Breast epithelium (tissue), 4 donors: ENCODE results near the gene DRD2. TPM values are rescaled to one million over a fixed set of nuclear protein-coding genes. Genes with fewer than 3 reads are reported as not detected.

Experiments
- DNase-seq, 2 donors: peaks; one replicate each; pipeline ENCODE4 v3.0.0-alpha.2; 2019; ENCODE audit warnings: low spot score in 2 of 2
- H3K27ac ChIP-seq, 2 donors: fragments of 200-600 bp; sonication (generic) in 1 of 2; one replicate each; pipeline ENCODE4 v1.5.1; 2016 to 2019; ENCODE audit warnings: mild to moderate bottlenecking in 1 of 2
- H3K27me3 ChIP-seq, 2 donors: fragments of 200-600 bp; sonication (generic) in 1 of 2; one replicate each; pipeline versions ENCODE4 v1.5.1 to v1.6.0; 2017 to 2019; ENCODE audit warnings: control low read depth in 1 of 2, mild to moderate bottlenecking in 1 of 2
- H3K36me3 ChIP-seq: fragments of 200-600 bp; one replicate; pipeline ENCODE4 v1.5.1; 2019
- H3K4me1 ChIP-seq, 2 donors: fragments of 200-600 bp; sonication (generic); one replicate each; pipeline ENCODE4 v1.5.1; 2016 to 2019; ENCODE audit warnings: control low read depth in 1 of 2
- H3K4me3 ChIP-seq, 3 donors: fragments of 200-600 bp; sonication (generic); 1 replicate in 2 of 3; 2 replicates in 1 of 3; pipeline ENCODE4 v1.5.1; 2016 to 2019; ENCODE audit warnings: mild to moderate bottlenecking in 3 of 3, moderate library complexity in 2 of 3
- H3K9me3 ChIP-seq, 2 donors: fragments of 200-600 bp; sonication (generic) in 1 of 2; one replicate each; pipeline ENCODE4 v1.5.1; 2016 to 2019; ENCODE audit warnings: control low read depth in 1 of 2
- POLR2A ChIP-seq: fragments of 450-650 bp; IDR thresholded peaks from one replicate; pipeline ENCODE4 v1.6.1; 2016; ENCODE audit warnings: antibody characterized with exemption, mild to moderate bottlenecking, moderate library complexity
- POLR2AphosphoS5 ChIP-seq, 3 donors: sonication (generic); formaldehyde crosslinking; IDR thresholded peaks; one replicate each; pipeline ENCODE4 v1.6.1; 2017; ENCODE audit warnings: antibody characterized with exemption in 3 of 3
- intact Hi-C: fragments of 100-400 bp; cut with DNase I; formaldehyde crosslinking; loops from one replicate; pipeline ENCODE4 v1.15.1; 2023; ENCODE audit warnings: low total_unique reads
- total RNA-seq, 3 donors: library from RNA; depleted of rRNA; stranded (reverse); fragments of >200 nt; gene quantifications; one replicate each; pipeline ENCODE4 v1.1.0, GENCODE V29; 2016
- TF ChIP-seq, protein P1 (sequence below), 3 donors: fragments of 450-650 bp; IDR thresholded peaks; one replicate each; pipeline ENCODE4 v1.5.1; 2016 to 2017; ENCODE audit warnings: antibody characterized with exemption in 3 of 3, mild to moderate bottlenecking in 3 of 3, moderate library complexity in 3 of 3

Gene DRD2
- total RNA-seq, 3 donors from 2014 or later = 0.16 to 8.5 (median 0.33) TPM

DNA sequence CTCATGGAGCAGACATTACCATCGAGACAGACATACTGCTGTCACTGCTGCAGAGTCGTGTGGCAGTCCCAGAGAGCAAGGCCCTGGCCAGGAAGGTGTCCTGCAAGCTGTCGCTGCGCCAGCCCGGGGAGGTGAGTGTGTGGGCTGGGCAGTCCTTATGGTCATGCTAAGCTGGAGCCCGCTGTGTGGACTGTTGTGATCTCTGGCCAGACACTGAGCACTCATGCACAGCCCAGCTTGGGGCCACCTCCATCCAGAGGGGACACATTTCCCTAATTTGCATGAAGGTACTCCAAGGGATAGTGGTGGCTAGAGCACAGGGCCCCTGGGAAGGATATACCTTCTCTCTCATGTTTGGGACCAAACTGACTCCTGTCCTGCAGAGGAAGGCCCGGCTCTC lies 78.0 kb downstream of the DRD2 start:
- H3K27ac ChIP-seq = no peak overlapping the region
- no peak for DNase-seq
- no peaks in the 10 kb centered on the region for H3K36me3 ChIP-seq
- no peak overlapping the region for H3K4me3 ChIP-seq
- no peak for TF ChIP-seq POLR2AphosphoS5 (IDR thresholded peaks at IDR 0.05)
- no peak for TF ChIP-seq POLR2A
- TF ChIP-seq, protein P1, sequence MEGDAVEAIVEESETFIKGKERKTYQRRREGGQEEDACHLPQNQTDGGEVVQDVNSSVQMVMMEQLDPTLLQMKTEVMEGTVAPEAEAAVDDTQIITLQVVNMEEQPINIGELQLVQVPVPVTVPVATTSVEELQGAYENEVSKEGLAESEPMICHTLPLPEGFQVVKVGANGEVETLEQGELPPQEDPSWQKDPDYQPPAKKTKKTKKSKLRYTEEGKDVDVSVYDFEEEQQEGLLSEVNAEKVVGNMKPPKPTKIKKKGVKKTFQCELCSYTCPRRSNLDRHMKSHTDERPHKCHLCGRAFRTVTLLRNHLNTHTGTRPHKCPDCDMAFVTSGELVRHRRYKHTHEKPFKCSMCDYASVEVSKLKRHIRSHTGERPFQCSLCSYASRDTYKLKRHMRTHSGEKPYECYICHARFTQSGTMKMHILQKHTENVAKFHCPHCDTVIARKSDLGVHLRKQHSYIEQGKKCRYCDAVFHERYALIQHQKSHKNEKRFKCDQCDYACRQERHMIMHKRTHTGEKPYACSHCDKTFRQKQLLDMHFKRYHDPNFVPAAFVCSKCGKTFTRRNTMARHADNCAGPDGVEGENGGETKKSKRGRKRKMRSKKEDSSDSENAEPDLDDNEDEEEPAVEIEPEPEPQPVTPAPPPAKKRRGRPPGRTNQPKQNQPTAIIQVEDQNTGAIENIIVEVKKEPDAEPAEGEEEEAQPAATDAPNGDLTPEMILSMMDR (IDR thresholded peaks at IDR 0.05) = no peak
- H3K27me3 ChIP-seq = no peaks in the 10 kb centered on the region
- H3K4me1 ChIP-seq = no peaks in the 10 kb centered on the region
- intact Hi-C loops = no loop called here
- H3K9me3 ChIP-seq = no peaks in the 10 kb centered on the region

DNA sequence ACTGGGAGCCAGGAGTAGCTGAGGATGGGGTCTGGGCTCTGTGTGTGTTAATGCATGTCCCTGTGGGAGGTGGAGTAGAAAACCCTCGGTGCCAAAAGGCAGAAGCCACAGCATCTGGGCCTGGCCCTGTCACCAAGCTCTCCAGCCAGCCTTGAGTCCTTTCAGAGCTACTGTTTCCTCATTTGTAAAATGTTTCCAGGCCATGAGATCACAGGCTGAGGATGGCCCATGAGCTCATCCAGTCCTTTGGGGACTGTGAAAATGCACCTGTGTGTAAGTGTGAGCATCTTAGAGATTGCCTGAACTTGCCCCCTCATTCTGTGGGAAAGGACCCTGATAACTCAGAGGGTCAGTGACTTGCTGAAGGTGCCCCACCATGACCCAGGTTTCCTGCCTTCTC lies 78.5 kb downstream of the DRD2 start:
- no peaks in the 10 kb centered on the region for H3K36me3 ChIP-seq
- no peaks in the 10 kb centered on the region for H3K27me3 ChIP-seq
- intact Hi-C loops = no loop called here
- no peak overlapping the region for H3K4me3 ChIP-seq
- H3K9me3 ChIP-seq = no peaks in the 10 kb centered on the region
- DNase-seq = no peak
- TF ChIP-seq POLR2AphosphoS5 (IDR thresholded peaks at IDR 0.05) (no peak), POLR2A (no peak)
- TF ChIP-seq, protein P1 (IDR thresholded peaks at IDR 0.05) = no peak
- no peaks in the 10 kb centered on the region for H3K4me1 ChIP-seq
- no peak overlapping the region for H3K27ac ChIP-seq

DNA sequence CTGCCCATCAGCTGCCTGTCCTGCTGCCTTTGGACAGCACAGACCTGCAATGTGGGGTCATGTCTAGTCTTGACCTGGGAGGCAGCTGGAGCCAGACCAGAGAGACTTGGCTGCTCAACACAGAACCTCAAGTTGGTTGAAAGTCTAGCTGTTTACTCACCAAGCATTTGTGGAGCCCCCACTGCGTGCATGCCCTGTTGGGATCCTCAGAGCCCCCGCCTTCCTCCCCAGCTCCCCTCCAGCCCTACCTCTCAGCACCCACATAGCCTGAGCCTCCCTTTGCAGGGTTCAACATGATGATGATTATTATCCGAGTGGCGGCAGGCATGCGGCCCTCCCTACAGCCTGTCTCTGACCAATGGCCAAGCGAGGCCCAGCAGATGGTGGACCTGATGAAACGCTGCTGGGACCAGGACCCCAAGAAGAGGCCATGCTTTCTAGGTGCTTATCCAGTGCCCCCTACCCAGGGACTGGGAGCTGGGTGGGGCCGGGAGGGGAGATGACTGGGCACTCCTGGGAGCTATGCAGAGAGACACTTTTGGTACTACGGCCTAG lies 79.3 kb downstream of the DRD2 start:
- Histone ChIP-seq H3K9me3 (no peaks in the 10 kb centered on the region), H3K36me3 (no peaks in the 10 kb centered on the region), H3K27ac (no peak overlapping the region), H3K4me3 (no peak overlapping the region), H3K4me1 (no peaks in the 10 kb centered on the region), H3K27me3 (no peaks in the 10 kb centered on the region)
- TF ChIP-seq POLR2A = no peak
- intact Hi-C loops = no loop called here
- DNase-seq = no peak

DNA sequence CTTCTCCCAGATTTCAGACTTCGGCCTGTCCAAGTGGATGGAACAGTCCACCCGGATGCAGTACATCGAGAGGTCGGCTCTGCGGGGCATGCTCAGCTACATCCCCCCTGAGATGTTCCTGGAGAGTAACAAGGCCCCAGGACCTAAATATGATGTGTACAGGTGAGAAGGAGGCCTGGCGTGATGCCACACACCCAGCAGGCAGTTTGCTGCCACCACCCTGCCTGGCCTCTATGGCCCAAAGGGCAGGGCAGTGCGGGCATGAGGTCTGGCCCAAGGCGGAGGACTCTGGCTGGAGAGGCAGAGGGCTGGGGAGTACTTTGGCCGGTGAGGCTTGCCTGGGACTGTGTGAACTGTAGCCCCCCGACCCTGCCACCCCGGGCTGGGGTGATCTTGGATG lies 80.3 kb downstream of the DRD2 start:
- intact Hi-C loops = no loop called here
- Histone ChIP-seq H3K9me3 (no peaks in the 10 kb centered on the region), H3K27me3 (no peaks in the 10 kb centered on the region), H3K27ac (no peak overlapping the region), H3K4me1 (no peaks in the 10 kb centered on the region), H3K36me3 (no peaks in the 10 kb centered on the region), H3K4me3 (no peak overlapping the region)
- TF ChIP-seq POLR2A (no peak), POLR2AphosphoS5 (IDR thresholded peaks at IDR 0.05) (no peak)
- TF ChIP-seq, protein P1 (IDR thresholded peaks at IDR 0.05) = no peak
- DNase-seq = no peak

DNA sequence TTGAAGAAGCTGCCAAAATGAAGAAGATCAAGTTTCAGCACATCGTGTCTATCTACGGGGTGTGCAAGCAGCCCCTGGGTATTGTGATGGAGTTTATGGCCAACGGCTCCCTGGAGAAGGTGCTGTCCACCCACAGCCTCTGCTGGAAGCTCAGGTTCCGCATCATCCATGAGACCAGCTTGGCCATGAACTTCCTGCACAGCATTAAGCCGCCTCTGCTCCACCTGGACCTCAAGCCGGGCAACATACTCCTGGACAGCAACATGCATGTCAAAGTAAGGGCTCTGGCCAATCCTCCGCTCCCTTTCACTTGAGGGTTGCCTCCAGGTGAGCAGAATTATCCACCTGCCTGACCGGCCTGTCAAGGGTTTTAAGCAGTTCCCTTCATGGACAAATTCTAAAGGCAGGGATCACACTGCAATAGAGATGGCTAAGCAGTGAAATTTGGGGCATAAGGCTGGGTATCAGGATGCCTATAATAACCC lies 81.7 kb downstream of the DRD2 start:
- Histone ChIP-seq H3K9me3 (no peaks in the 10 kb centered on the region), H3K36me3 (no peaks in the 10 kb centered on the region), H3K27ac (no peak overlapping the region), H3K27me3 (peaks cover 0 to 2% of the 10 kb centered on the region in 2 donors), H3K4me1 (no peaks in the 10 kb centered on the region), H3K4me3 (no peak overlapping the region)
- intact Hi-C loops = no loop called here
- DNase-seq = no peak
- TF ChIP-seq POLR2A (no peak), POLR2AphosphoS5 (IDR thresholded peaks at IDR 0.05) (no peak)
- TF ChIP-seq, protein P1 (IDR thresholded peaks at IDR 0.05) = no peak
